ENCODE measurements around the gene BGN.

DNA sequence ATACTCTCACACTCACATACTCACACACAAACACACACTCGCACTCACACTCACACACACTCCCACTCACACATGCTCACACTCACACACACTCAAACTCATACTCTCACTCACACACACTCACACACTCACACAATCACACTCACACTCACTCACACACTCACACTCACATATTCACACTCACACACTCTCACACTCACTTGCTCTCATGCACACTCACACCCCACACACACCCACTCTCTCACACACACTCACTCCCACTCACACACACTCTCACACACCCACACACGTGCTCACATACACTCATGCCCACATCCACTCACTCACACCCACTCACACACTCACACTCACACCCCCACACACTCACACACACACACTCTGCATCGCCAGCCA, 17.7 kb downstream of the BGN start:
- TF ChIP-seq, protein P1, sequence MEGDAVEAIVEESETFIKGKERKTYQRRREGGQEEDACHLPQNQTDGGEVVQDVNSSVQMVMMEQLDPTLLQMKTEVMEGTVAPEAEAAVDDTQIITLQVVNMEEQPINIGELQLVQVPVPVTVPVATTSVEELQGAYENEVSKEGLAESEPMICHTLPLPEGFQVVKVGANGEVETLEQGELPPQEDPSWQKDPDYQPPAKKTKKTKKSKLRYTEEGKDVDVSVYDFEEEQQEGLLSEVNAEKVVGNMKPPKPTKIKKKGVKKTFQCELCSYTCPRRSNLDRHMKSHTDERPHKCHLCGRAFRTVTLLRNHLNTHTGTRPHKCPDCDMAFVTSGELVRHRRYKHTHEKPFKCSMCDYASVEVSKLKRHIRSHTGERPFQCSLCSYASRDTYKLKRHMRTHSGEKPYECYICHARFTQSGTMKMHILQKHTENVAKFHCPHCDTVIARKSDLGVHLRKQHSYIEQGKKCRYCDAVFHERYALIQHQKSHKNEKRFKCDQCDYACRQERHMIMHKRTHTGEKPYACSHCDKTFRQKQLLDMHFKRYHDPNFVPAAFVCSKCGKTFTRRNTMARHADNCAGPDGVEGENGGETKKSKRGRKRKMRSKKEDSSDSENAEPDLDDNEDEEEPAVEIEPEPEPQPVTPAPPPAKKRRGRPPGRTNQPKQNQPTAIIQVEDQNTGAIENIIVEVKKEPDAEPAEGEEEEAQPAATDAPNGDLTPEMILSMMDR (conservative IDR thresholded peaks at IDR 0.05): no peak
- TF ChIP-seq EZH2 (IDR thresholded peaks at IDR 0.05; ENCODE audit: low read depth): no peak
